ENCODE data around the gene ARMC3.

The ARMC3 gene

DNA sequence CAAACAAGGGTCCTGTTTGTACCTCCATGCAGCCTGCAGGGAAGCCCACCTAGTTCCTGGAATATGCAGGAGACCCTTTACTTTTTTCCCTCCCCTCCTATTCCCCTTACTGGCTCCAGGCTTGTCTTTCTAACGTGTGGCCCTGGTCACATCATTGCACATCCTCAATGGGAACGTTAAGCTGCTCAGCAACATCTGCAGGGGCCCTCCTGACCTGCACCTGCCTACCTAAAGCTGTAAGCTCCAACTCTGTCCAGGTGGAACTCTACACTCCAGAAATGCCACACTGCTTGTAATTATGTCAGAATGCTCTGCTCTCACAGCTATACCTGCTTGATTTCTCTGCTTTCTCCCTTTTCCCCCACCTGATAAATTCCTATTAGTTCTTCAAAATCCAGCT lies 72.1 kb downstream of the ARMC3 start:
- TF ChIP-seq, protein P1, sequence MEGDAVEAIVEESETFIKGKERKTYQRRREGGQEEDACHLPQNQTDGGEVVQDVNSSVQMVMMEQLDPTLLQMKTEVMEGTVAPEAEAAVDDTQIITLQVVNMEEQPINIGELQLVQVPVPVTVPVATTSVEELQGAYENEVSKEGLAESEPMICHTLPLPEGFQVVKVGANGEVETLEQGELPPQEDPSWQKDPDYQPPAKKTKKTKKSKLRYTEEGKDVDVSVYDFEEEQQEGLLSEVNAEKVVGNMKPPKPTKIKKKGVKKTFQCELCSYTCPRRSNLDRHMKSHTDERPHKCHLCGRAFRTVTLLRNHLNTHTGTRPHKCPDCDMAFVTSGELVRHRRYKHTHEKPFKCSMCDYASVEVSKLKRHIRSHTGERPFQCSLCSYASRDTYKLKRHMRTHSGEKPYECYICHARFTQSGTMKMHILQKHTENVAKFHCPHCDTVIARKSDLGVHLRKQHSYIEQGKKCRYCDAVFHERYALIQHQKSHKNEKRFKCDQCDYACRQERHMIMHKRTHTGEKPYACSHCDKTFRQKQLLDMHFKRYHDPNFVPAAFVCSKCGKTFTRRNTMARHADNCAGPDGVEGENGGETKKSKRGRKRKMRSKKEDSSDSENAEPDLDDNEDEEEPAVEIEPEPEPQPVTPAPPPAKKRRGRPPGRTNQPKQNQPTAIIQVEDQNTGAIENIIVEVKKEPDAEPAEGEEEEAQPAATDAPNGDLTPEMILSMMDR (IDR thresholded peaks at IDR 0.05) = no peak

DNA sequence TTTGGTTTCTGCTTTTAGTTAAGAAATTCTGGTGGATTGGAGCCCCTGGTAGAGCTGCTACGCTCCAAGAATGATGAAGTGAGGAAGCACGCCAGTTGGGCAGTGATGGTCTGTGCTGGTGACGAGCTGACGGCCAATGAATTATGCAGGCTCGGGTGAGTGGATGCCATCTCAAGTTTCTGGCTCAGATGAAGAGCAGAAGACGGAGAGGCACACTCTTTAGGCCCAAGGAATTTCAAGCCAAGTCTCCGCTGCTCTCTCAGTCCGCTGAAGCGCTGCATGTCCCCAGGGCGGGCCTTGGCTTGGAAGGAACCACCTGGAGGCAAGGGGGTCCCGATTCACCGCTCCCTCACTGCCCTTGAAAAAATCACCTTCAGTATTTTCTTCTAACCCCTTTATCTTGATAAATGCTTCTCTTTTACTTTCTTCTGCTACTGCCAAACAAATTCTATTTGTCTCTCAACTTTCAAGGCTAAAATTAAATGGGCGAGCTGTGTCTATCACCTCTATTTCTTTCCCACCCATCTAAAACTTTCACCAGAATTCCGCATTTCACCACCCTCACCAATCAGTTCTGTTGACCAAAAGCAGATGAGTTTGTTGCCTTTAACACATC lies 74.2 kb downstream of the ARMC3 start:
- TF ChIP-seq, protein P1 (IDR thresholded peaks at IDR 0.05) = no peak

DNA sequence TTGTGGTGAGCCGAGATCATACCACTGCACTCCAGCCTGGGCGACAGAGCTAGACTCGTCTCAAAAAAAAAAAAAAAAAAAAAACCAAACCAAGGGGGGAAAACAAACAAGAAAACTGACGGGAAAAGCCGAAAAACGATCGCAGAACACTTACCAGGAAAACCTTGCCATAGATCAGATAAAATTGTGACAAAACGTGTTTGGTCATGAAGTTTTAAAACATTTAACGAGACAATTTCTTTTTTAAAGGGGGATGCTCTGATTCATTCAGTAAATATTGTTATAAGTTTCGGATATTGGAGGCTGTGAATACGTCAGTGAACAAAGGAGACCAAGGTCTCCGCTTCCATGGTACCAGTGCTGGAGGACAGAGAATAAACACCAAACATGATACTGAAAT lies 77.3 kb downstream of the ARMC3 start:
- TF ChIP-seq, protein P1 (IDR thresholded peaks at IDR 0.05) = no peak

DNA sequence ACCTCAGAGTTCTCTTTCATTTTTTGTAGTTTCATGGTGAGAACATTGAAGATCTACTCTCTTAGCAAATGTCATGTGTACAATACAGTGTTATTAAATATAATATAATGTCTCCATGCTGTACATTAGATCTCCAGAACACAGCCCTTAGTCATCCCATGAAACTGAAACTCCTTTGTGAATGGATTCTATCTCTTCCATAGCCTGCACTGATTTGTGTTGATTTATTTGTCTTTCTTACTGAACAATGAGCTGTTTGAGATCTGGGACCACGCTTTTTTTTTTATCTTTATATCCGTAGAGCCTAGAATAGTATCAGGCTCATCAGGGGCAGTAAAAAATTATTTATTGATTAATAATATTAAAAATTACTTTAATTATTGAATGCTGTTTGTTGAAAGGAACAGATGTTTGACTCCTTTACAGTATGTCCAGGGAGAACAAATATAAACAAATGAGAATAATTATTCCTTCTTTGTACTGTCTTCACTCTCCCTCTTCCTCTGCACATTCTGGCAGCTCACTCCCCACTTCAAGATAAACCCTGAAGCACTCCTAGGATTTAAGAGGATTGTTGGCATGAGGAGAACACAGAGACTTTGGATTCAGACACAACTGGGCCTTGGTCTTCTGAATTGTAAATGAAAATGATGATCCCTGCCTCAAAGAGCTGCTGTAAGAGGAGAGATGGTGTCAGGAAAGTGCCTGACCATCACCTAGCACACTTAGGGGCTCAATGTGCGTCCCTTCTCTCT lies 85.9 kb downstream of the ARMC3 start:
- TF ChIP-seq, protein P1 (IDR thresholded peaks at IDR 0.05) = no peak

DNA sequence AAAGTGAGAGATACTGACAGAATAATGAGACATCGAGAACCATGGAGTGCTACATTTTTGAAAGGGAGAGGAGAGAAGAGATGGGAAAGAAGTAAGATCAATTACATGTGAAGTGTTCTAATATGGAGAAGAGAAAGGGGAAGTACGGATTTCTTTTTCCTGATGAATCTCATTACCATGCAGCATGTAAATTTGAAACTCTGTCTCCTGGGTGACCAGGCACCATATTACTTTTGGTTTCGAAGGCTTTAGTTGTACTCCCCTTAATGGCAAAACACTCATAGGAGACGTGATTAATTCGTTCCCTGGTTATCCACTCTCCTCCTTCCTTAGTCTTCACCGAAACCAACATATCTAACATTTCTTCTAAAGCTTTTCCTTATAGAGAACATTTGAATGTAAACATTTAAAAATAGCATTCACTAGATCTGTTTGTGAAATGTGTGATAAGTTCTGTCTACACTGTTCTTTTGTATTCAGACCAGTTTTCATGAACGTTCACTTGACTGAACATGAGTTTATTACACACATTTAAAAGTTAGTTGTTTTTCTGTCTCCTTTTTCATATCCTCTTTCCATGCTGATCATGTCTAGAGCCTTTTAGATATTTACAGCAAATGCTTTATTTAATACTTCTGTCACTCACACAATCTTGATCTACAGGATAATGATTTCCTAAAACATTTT lies 87.3 kb downstream of the ARMC3 start:
- TF ChIP-seq, protein P1 (IDR thresholded peaks at IDR 0.05) = no peak

DNA sequence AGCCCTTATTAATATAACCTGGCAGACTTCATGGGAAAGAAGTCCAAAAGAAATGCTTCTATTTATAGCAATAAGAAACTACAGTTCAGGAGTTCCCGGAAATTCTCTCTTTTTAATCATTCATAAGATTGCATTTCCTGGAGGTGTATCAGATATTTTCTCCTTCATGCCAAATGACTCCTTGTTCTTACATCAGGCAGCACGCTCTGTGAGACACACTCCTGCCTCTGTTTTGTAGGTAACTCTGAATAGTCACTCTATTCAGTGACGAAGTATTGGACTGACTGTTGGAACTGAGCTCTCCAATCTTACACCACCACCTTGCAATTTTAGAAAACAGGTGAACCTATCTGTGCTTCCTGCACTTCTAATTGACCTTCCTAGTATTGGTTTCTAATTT lies 88.8 kb downstream of the ARMC3 start:
- TF ChIP-seq, protein P1 (IDR thresholded peaks at IDR 0.05) = no peak

DNA sequence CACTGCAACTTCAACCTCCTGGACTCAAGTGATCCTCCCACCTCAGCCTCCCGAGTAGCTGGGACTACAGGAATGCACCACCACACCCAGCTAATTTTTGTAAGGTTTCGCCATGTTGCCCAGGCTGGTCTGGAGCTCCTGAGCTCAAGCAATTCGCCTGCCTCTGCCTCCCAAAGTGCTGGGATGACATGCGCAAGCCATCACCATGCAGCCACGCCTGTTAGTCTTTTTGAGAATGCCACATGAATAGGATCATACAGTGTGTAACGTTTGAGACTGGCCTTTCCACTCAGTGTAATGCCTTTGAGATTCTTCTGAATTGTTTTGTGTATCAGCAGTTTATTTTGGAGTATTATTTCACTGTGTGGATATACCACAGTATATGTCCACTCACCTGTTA lies 91.8 kb downstream of the ARMC3 start:
- TF ChIP-seq, protein P1 (IDR thresholded peaks at IDR 0.05) = no peak

Measured in LNCAP (cell line).